ENCODE measurements around the gene SEC14L5.
"Not testable (repeated sequence)": the region's sequence is repeated elsewhere in the genome, so short reads cannot be mapped to it uniquely, and the experiment has no call there.

Gene SEC14L5

GRCh38 chr16:4957720-4958509 lies at the start of gene SEC14L5:
SEC14L5 (plus strand) TSS chr16:4958330; CDS start chr16:4959324, 994 bp downstream.
- peak; percentile 99 for DNase-seq (ENCODE audit: low spot score)

DNA sequence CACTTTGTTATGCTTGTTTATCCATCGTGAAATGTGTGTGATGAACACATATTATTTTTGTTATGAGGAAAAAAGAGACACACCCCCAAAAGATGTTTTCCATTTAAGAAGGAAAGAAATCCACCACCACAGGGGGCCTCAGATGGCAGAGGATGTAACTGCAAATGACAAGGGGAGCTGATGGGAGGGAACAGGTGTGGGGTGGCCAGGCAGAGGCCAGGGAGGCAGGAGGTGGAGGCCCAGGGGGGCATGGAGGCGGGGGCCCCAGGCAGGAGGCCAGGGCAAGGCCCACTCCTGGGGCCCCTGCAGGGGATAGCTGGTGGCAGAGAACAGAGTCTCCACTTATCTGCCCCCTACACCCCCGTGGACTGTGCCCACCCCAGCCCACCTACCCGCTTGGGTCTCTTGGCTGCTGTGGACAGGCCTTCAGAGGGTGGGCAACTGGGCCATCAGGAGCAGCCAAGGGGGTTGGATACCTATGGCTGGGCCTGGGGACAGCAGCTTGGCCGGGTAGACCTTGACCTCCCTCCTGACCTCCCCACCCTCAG lies 49.2 kb upstream of the SEC14L5 start:
- DNase-seq (ENCODE audit: low spot score), result no peak

- no peak for DNase-seq (ENCODE audit: low spot score)
Observed at GRCh38 chr16:4909825-4910224, 48.3 kb upstream of the SEC14L5 start.

DNA sequence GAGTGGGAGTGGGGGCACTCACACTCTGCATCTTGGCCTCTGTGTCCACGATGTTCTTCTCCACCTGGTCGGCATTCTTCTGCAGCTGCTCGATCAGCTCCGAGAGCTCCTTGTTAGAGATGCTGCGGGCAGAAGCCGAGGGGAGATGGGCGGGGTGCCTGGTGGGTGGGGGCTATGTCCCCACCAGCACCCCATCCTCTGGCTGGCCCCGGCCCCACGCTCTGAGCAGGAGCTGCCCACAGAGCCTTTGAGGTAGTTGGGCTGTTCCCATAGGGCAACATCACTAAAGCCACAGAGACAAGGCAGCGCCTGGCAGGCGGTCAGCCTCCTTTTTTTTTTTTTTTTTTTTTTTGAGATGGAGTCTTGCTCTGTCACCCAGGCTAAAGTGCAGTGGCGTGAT lies 47.3 kb upstream of the SEC14L5 start:
- DNase-seq (ENCODE audit: low spot score), result no peak

GRCh38 chr16:4911970-4912386 lies 46.2 kb upstream of the SEC14L5 start:
- DNase-seq (ENCODE audit: low spot score), result peak; percentile 37

DNA sequence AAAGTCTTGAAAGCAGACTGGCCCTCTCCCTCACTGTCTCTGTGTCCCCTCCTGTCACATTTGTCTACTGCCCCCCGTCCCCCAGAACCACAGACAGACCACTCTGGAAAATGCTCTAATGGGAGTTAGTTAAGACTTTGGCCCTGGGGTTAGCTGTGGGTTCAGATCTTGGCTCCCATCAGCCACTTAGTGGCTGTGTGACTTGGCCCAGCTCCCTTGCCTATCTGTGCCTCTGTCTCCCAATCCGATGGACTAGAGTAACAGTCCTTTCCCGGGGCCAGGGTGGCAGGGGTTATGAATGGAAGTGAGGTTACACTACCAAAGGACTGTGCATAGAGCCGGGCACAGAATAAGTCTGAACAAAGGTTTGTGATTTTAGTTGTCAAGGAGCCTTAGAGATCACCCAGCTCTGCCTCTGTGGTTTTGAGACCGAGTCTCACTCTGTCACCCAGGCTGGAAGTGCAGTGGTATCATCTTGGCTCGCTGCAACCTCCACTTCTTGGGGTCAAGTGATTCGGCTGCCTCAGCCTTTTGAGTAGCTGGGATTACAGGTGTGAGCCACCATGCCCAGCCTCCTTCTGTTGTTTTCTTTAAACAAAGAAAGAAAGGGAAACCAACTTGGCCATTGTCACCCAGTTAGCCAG lies 44.9 kb upstream of the SEC14L5 start:
- DNase-seq (ENCODE audit: low spot score), result no peak

DNA sequence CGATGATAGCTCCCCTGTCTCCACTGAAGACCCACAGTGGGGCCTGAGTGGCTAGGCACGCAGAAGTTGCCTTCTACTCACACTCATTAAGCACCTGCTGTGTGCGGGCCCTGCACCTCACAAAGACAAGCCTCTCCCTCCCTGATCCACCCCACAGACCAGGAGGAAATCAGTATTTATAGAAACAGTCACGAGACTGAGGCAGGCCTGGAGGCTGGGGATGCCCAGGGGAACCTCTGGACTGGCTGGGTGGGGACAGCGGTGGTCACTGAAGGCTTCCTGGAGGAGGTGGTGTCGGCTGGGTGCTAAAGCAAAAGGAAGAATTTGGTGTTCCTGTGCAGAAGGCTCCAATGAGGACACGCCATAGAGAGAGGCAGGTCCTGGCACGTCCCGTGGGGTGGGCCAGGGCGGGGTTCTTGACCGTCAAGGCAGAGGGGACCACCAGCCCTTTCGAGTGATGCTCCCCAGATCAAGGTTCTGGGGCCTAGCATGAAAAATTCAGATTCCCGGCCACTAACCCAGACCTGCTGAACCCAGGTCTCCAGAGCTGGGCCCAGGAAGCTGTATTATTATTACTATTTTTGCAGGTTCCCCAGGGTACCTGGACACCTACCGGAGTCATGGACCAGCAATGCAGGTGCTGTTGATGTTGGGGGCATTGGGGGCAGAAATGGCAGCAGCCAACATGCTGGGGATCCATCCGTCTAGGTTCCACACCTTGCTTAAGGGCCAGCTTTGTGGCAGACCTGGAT lies 44.2 kb upstream of the SEC14L5 start:
- no peak for DNase-seq (ENCODE audit: low spot score)

DNA sequence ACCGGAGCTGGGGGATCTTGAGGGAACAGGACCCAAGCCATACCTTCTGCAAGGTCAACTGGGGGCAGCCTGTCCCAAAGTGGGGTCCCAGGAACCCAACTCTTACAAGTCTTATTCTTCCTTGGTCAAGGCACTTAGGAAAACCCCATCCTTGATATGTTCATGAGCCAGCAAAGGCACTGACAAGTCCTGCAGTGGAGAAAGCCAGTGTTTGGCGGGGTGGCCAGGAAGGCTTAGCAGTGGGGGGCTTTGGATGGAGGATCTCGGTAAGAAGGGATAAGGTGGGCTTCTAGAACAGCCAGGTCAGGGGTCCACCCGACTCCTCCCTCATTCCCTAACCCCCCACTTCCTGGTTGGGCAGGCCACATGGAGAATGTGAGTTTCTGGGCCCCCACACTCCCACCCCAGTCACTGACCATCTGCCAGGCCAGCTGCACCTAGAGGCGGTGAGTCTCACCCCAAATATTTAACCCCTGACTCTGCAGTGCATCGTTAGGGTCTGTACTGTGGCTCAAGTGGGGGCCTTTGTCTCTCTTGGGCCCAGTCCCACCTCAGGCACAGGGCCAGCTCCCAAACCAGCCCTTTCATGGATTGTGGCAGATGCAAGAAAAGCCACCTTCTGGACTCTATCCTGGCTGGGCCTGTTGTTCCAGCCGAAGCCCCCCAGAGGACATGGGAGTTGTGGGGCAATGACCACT lies 43.5 kb upstream of the SEC14L5 start:
- no peak for DNase-seq (ENCODE audit: low spot score)

- DNase-seq (ENCODE audit: low spot score), result peak; percentile 29
Observed at GRCh38 chr16:4915226-4915761, 42.8 kb upstream of the SEC14L5 start.

DNA sequence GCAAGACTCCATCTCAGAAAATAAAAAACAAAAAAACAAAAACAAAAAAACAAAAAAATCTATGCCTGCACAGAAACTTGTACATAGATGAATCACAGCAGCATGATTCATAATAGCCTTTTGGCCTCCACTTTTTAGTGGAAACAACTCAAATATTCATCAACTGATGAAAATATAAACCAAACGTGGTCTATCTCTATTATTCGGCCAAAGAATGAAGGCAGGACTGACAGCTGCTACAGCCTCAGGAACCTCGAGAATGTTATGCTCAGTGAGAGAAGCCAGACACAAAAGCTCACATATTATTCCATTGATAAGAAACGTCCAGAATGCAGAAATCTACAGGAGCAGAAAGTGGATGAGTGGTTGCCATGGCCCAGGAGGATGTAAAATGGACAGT lies 41.0 kb upstream of the SEC14L5 start:
- DNase-seq (ENCODE audit: low spot score), result no peak

- peak; percentile 32 for DNase-seq (ENCODE audit: low spot score)
Observed at GRCh38 chr16:4918781-4919251, 39.3 kb upstream of the SEC14L5 start.

- no peak for DNase-seq (ENCODE audit: low spot score)
Observed at GRCh38 chr16:4920826-4921225, 37.3 kb upstream of the SEC14L5 start.

GRCh38 chr16:4922721-4923342 lies 35.3 kb upstream of the SEC14L5 start:
- DNase-seq (ENCODE audit: low spot score), result no peak

GRCh38 chr16:4923853-4924252 lies 34.3 kb upstream of the SEC14L5 start:
- DNase-seq (ENCODE audit: low spot score), result no peak

- DNase-seq (ENCODE audit: low spot score), result peak; percentile 73
Observed at GRCh38 chr16:4924593-4925292, 33.4 kb upstream of the SEC14L5 start.

GRCh38 chr16:4925293-4925607 lies 32.9 kb upstream of the SEC14L5 start:
- DNase-seq (ENCODE audit: low spot score), result no peak

DNA sequence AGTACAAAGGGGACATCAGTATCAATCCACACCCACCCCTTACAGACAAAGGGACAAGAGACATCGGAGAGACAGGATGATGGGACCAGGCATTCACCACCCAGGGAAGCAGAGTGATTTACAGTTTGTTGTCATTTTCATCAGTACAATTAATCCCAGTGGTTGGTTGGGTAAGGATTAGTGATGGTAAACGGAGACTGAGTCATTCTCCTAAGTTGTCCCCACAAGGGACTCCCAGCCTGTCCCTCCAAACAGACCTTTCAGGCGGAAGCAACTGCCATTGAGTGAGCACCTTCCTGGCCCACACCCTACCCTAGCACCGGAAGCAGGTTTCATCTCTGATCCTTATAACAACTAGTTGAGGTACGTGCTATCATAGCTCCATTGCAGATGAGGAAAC lies 32.3 kb upstream of the SEC14L5 start:
- DNase-seq (ENCODE audit: low spot score), result no peak

DNA sequence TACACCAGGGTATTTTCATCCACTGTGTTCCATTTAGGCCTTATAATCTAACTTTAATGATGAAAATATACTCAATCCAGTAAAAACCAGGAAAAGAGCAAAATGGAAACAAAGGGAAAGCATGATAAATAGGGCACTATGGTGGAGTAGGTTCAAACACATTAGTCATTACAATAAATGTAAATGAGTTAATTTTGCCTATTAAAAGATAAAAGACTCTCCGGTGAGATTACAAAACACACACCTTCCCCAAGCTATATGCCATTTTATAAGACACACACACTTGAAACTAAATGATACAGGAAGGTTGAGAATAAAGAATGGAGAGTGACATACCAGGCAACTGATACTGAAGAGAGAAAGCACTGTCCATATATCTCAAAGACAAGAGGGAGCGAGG lies 31.2 kb upstream of the SEC14L5 start:
- no peak for DNase-seq (ENCODE audit: low spot score)

- DNase-seq (ENCODE audit: low spot score), result no peak
Observed at GRCh38 chr16:4927661-4928060, 30.5 kb upstream of the SEC14L5 start.

GRCh38 chr16:4928227-4928626 lies 29.9 kb upstream of the SEC14L5 start:
- no peak for DNase-seq (ENCODE audit: low spot score)

DNA sequence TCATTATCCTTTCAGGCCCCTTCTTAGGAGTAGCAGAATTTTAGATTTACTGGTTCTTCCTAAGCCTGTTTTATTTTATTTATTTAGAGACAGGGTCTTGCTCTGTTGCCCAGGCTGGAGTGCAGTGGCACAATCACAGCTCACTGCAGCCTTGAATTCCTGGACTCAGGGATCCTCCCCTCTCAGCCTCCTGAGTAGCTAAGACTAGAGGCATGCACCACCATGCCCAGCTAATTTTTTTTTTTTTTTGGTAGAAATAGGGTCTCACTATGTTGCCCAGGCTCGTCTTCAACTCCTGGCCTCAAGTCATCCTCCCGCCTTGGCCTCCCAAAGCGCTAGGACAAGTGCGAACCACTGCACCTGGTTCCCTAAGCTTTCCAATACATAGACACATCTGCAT lies 28.5 kb upstream of the SEC14L5 start:
- DNase-seq (ENCODE audit: low spot score), result not testable (repeated sequence)
